ENCODE measurements around the gene GNL1.
"Not testable (repeated sequence)": the region's sequence is repeated elsewhere in the genome, so short reads cannot be mapped to it uniquely, and the experiment has no call there.

- TF ChIP-seq CTCF (IDR thresholded peaks at IDR 0.05 in 2 of 3, conservative IDR thresholded peaks at IDR 0.05 in 1 of 3; ENCODE audit: control insufficient read depth in 2 of 3, extremely low read depth in 1 of 3, insufficient read depth in 1 of 3, low read depth in 3 of 3, low read length in 3 of 3); EP300 (IDR thresholded peaks at IDR 0.05; ENCODE audit: borderline replicate concordance in 1 of 2, control insufficient read depth in 1 of 2, low read depth in 2 of 2, low read length in 2 of 2); NKRF (conservative IDR thresholded peaks at IDR 0.05); SRF (IDR thresholded peaks at IDR 0.05; ENCODE audit: low read depth in 2 of 2, low read length in 2 of 2): not testable (repeated sequence)
Observed at GRCh38 chr6:30495060-30495459, 61.2 kb downstream of the GNL1 start.

Data from GM12878 (cell line).